K562 (cell line): ENCODE measurements around the gene GET4. TPM values are rescaled to one million over a fixed set of nuclear protein-coding genes. Genes with fewer than 3 reads are reported as not detected.

Source experiments
- ATAC-seq: fragments of 200-7000 bp; cut with Tn5 transposase; 3 replicates; pipeline ENCODE4 v1.9.1; 2020; ENCODE audit warnings: moderate library complexity
- BruUV-seq: library from RNA; stranded (reverse); fragments of 400-500 nt; replicated peaks from 2 replicates; lab custom pipeline; 2021; lab: Mats Ljungman, UMichigan
- CTCF ChIA-PET: fragments of 300-600 bp; formaldehyde crosslinking; extraction: SDS; loops from one replicate; lab custom pipeline; 2021; ENCODE audit warnings: low intra/inter-chr PET ratio; lab: Yijun Ruan, JAX
- POLR2A ChIA-PET: fragments of 300-600, 350-650 bp; sonication (Branson Sonifier 250); formaldehyde crosslinking; extraction: SDS; loops from one replicate; lab custom pipeline; 2021; ENCODE audit warnings: antibody characterized with exemption, inconsistent platforms; lab: Yijun Ruan, JAX
- DNase-seq, 4 experiments: peaks; one replicate each; pipeline versions ENCODE4 v3.0.0 to v3.0.0-alpha.2; 2011 to 2018; ENCODE audit warnings: low spot score in 3 of 4, mixed read lengths in 3 of 4; ENCODE audit errors: extremely low read depth in 1 of 4
- FAIRE-seq: peaks from 2 replicates; lab custom pipeline; 2011; peaks lifted over from hg19 to GRCh38; lab: Jason Lieb, UNC
- H2AFZ ChIP-seq: 2 replicates; pipeline ENCODE4 v1.6.0; 2011; ENCODE audit warnings: low read depth, low read length, control low read depth, inconsistent platforms
- H3K27ac ChIP-seq: fragments of 200-600 bp; 3 replicates; pipeline ENCODE4 v1.8.0; 2011; ENCODE audit warnings: low read depth, mild to moderate bottlenecking, control low read depth, inconsistent platforms, low read length, moderate library complexity, mixed read lengths; ENCODE audit errors: extremely low read depth
- H3K27me3 ChIP-seq, 2 experiments: fragments of 300-600 bp in 1 of 2; 2 replicates in 1 of 2; 3 replicates in 1 of 2; pipeline versions ENCODE4 v1.6.0 to v1.8.0; 2011; ENCODE audit warnings: inconsistent platforms in 2 of 2, low read length in 2 of 2, mild to moderate bottlenecking in 1 of 2, mixed read lengths in 1 of 2, moderate library complexity in 1 of 2; ENCODE audit not compliant: control insufficient read depth in 2 of 2, insufficient read depth in 2 of 2
- H3K36me3 ChIP-seq: fragments of 300-600 bp; 3 replicates; pipeline ENCODE4 v1.8.0; 2011; ENCODE audit warnings: mild to moderate bottlenecking, low read length, inconsistent platforms; ENCODE audit not compliant: control insufficient read depth, insufficient read depth
- H3K4me1 ChIP-seq, 2 experiments: fragments of 200-600 bp in 1 of 2; replicated peaks in 1 of 2; 2 replicates in 1 of 2; 3 replicates in 1 of 2; pipeline versions ENCODE4 v1.5.1 to v1.8.0; 2011; ENCODE audit warnings: inconsistent platforms in 2 of 2, low read length in 2 of 2, mild to moderate bottlenecking in 1 of 2, mixed read lengths in 1 of 2, moderate library complexity in 1 of 2; ENCODE audit not compliant: control insufficient read depth in 2 of 2, insufficient read depth in 2 of 2
- H3K4me2 ChIP-seq: 2 replicates; pipeline ENCODE4 v1.6.1; 2011; ENCODE audit warnings: low read length, control low read depth, inconsistent platforms, mixed read lengths; ENCODE audit not compliant: insufficient read depth
- H3K4me3 ChIP-seq: fragments of 200-600 bp; sonication (generic), shearing (Covaris generic); 2 replicates; pipeline ENCODE4 v1.5.1; 2016; ENCODE audit warnings: control low read depth, inconsistent platforms
- H3K79me2 ChIP-seq: fragments of 200-600 bp; 3 replicates; pipeline ENCODE4 v1.8.0; 2011; ENCODE audit warnings: low read length, inconsistent platforms; ENCODE audit not compliant: control insufficient read depth, insufficient read depth
- H3K9ac ChIP-seq, 2 experiments: 2 replicates each; pipeline versions ENCODE4 v1.6.0 to v1.6.1; 2011; ENCODE audit warnings: low read depth in 2 of 2, low read length in 2 of 2, control low read depth in 1 of 2, inconsistent platforms in 1 of 2, mild to moderate bottlenecking in 1 of 2, mixed read lengths in 1 of 2; ENCODE audit not compliant: insufficient read depth in 1 of 2
- H3K9me1 ChIP-seq: one replicate; pipeline ENCODE4 v1.6.0; 2011; ENCODE audit warnings: inconsistent platforms, mild to moderate bottlenecking, low read length, moderate library complexity; ENCODE audit not compliant: control insufficient read depth, insufficient read depth
- H3K9me3 ChIP-seq: replicated peaks from 2 replicates; pipeline ENCODE4 v1.5.1; 2011; ENCODE audit warnings: low read depth, low read length, inconsistent platforms; ENCODE audit not compliant: control insufficient read depth, insufficient read depth
- H4K20me1 ChIP-seq: replicated peaks from 2 replicates; pipeline ENCODE4 v1.6.1; 2011; ENCODE audit warnings: low read length, inconsistent platforms, mixed read lengths; ENCODE audit not compliant: control insufficient read depth, insufficient read depth
- FOXP1 ChIP-seq: sonication (generic); formaldehyde crosslinking; IDR thresholded peaks from 2 replicates; pipeline ENCODE4 v1.8.0; 2022; ENCODE audit warnings: mild to moderate bottlenecking, missing genetic modification reagents
- NCOA4 ChIP-seq: fragments of 450-650 bp; IDR thresholded peaks from 2 replicates; pipeline ENCODE4 v1.6.1; 2018; ENCODE audit warnings: mild to moderate bottlenecking; ENCODE audit not compliant: partially characterized antibody
- NELFE ChIP-seq: IDR thresholded peaks from 2 replicates; pipeline ENCODE4 v1.6.1; 2011; ENCODE audit warnings: mild to moderate bottlenecking; ENCODE audit not compliant: insufficient read depth, insufficient read length
- NFE2L1 ChIP-seq: fragments of 450-650 bp; IDR thresholded peaks from 2 replicates; pipeline ENCODE4 v1.6.1; 2016; ENCODE audit warnings: missing genetic modification characterization, low read depth, mild to moderate bottlenecking, missing compliant biosample characterization, moderate library complexity, borderline replicate concordance
- SMARCE1 ChIP-seq: fragments of 450-650 bp; IDR thresholded peaks from 2 replicates; pipeline ENCODE4 v1.7.1; 2016; ENCODE audit warnings: mild to moderate bottlenecking
- TARDBP ChIP-seq: fragments of 450-650 bp; IDR thresholded peaks from 2 replicates; pipeline ENCODE4 v1.6.1; 2016
- ZNF282 ChIP-seq: sonication (generic); formaldehyde crosslinking; IDR thresholded peaks from 2 replicates; pipeline ENCODE4 v1.8.1; 2023; ENCODE audit warnings: missing genetic modification reagents
- ZNF431 ChIP-seq: sonication (generic); formaldehyde crosslinking; IDR thresholded peaks from 2 replicates; pipeline ENCODE4 v1.8.0; 2022; ENCODE audit warnings: mild to moderate bottlenecking, missing genetic modification reagents
- WGBS: fragments of 100-300 bp; shearing (Covaris generic); methylation state at CpG from one replicate; pipeline ENCODE4 v1.1.6; 2016; ENCODE audit warnings: low coverage, mixed read lengths; ENCODE audit not compliant: insufficient coverage; ENCODE audit errors: missing lambda C conversion rate; 5-methylcytosine and 5-hydroxymethylcytosine counted together
- in situ Hi-C: fragments of 300-500 bp; cut with MboI; formaldehyde crosslinking; loops from 4 replicates; pipeline ENCODE4 v1.15.0; 2018; ENCODE audit warnings: inconsistent platforms, mixed read lengths
- intact Hi-C: fragments of 100-400 bp; cut with micrococcal nuclease; formaldehyde crosslinking; loops from 2 replicates; pipeline ENCODE4 v1.14.2; 2022
- polyA plus RNA-seq, 8 experiments: library from polyadenylated mRNA; depleted of rRNA in 4 of 8; stranded (reverse) in 5 of 8; unstranded in 3 of 8; fragments of >200 nt; fragmentation: Nextera tagmentation in 2 of 8; fragmentation: Illumina TruSeq in 1 of 8; extraction: Ambion mirVana in 2 of 8; extraction: Trizol in 1 of 8; gene quantifications; 2 replicates each; pipeline versions ENCODE4 v1.2.1 to v1.2.3, GENCODE V29; 2011 to 2014; ENCODE audit warnings: inconsistent platforms in 1 of 8, missing spikeins in 1 of 8
- total RNA-seq, 7 experiments: library from RNA; depleted of rRNA in 6 of 7; stranded (reverse); fragments of >200 nt in 6 of 7; fragmentation: Illumina TruSeq in 2 of 7; extraction: Trizol in 2 of 7; gene quantifications; 2 replicates each; pipeline versions ENCODE4 v1.2.1 to v1.2.3, GENCODE V29; 2011 to 2021; ENCODE audit warnings: low replicate concordance in 1 of 7
- TF ChIP-seq, protein P1 (sequence below): IDR thresholded peaks from 2 replicates; pipeline ENCODE4 v1.6.1; 2011; ENCODE audit warnings: borderline replicate concordance, low read depth, mild to moderate bottlenecking, moderate library complexity, low read length; ENCODE audit not compliant: insufficient read depth, poor library complexity, severe bottlenecking

Gene GET4
- total and polyA plus RNA-seq, 9 of the 15 experiments (the other 6 are each of a cell fraction or from before 2014, with no cell fraction given): 0.99 to 122 (median 40.4) TPM

DNA sequence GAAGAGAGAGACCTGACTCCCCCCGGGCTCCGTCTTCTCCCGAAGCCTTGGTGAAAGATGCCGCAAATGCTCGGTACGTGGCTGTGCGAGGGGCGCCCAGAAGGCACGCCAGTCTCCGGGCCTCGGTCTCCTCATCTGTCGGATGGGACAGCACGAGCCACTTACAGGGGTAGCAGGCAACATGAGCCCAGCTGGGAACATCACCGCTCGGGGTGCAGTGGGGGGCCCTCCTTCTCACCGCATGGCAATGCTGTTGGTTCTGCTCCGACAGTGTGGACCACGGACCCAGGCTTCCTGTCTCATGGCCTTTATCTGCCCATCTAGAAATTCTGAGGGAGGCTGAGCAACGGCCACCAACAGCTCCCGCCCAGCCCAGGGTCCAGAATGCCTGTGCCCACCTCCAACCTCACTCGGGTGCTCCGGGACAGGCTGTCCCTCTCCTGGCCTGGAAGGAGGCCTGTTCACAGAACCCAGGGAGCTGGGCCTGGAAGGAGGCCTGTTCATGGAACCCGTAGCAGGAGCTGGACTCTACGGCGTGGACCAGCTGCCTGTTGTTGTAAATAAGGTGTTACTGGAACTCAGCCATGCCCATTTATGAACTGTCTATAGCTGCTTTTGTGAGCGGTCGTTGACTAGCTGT, 62.3 kb downstream of the GET4 start:
- H3K27me3 ChIP-seq: peaks cover 0 to 18% of the 10 kb centered on the region in 2 experiments; a peak in 2 of 5 replicates
- DNase-seq (no peak), ATAC-seq (no peak)
- H3K79me2 ChIP-seq: no peaks in the 10 kb centered on the region
- whole genome bisulfite sequencing: 56% methylated on average over 19 of the region's 27 CpGs
- in situ Hi-C loops: no loop called here
- H3K36me3 ChIP-seq: no peaks in the 10 kb centered on the region
- H3K9me3 ChIP-seq: peaks cover 8% of the 10 kb centered on the region
- no peaks in the 10 kb centered on the region for H4K20me1 ChIP-seq
- intact Hi-C loops: no loop called here
- H3K4me3 ChIP-seq: no peak overlapping the region
- H3K27ac ChIP-seq: no peak overlapping the region
- no TSS peak for BruUV-seq
- peaks cover 0 to 28% of the 10 kb centered on the region in 2 experiments; a peak in 2 of 5 replicates for H3K4me1 ChIP-seq
- CTCF ChIA-PET: no interaction called here
- no peak overlapping the region for H3K4me2 ChIP-seq
- no peak overlapping the region for H2AFZ ChIP-seq
- TF ChIP-seq NFE2L1: no peak
- TF ChIP-seq NCOA4: no peak
- TF ChIP-seq, protein P1, sequence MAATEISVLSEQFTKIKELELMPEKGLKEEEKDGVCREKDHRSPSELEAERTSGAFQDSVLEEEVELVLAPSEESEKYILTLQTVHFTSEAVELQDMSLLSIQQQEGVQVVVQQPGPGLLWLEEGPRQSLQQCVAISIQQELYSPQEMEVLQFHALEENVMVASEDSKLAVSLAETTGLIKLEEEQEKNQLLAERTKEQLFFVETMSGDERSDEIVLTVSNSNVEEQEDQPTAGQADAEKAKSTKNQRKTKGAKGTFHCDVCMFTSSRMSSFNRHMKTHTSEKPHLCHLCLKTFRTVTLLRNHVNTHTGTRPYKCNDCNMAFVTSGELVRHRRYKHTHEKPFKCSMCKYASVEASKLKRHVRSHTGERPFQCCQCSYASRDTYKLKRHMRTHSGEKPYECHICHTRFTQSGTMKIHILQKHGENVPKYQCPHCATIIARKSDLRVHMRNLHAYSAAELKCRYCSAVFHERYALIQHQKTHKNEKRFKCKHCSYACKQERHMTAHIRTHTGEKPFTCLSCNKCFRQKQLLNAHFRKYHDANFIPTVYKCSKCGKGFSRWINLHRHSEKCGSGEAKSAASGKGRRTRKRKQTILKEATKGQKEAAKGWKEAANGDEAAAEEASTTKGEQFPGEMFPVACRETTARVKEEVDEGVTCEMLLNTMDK: no peak
- no peak for TF ChIP-seq ZNF282 (CRISPR knock-in tag)
- TF ChIP-seq NELFE: no peak
- TF ChIP-seq ZNF431 (CRISPR knock-in tag): no peak
- no peak for TF ChIP-seq FOXP1
- no peak for TF ChIP-seq SMARCE1
- TF ChIP-seq TARDBP: no peak
- TF ChIP-seq, all 486 proteins: peak for 0
- no peak for FAIRE-seq
- POLR2A ChIA-PET: no interaction called here
- no peaks in the 10 kb centered on the region for H3K9me1 ChIP-seq
- H3K9ac ChIP-seq: peak overlapping the region in 1 of 2 experiments; percentile 52; a peak in 1 of 4 replicates
